ENCODE data around the gene HCK.

Gene HCK

DNA sequence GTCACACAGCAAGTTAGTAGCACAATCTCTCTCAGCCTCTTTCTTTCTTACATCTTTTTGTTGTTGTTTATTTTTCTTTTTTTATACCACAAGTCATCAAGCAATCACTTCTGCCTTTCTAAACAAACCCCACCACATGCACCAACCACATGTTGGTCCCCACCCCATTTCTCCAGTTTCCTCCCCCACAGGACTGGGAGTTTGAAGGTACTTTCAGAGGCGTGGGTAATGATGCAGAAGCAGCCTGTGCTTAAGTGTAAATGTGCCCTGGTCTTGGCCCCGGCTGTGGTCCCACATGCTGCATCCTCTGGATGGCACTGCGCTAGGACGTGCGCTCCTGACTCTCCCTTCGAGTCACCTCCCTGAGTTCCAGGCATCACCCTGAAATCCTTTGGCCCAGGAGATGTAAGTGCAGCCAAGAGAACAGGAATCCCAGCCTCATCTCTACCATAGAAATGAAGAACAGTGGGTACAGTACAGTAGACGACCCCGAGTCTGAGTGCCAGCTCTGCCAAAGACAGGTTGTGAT lies 5.7 kb downstream of the HCK start:
- H3K27me3 ChIP-seq (replicated peaks; ENCODE audit: control insufficient read depth, insufficient read depth, low read length, poor library complexity, severe bottlenecking) = peaks cover 20% of the 10 kb centered on the region
- no peak overlapping the region for H3K27ac ChIP-seq (ENCODE audit: insufficient read depth, low read length, poor library complexity, severe bottlenecking)
- H3K36me3 ChIP-seq (ENCODE audit: control insufficient read depth, insufficient read depth, low read length) = no peaks in the 10 kb centered on the region
- peaks cover 4% of the 10 kb centered on the region for H3K4me1 ChIP-seq (ENCODE audit: control insufficient read depth, insufficient read depth, low read length, poor library complexity, severe bottlenecking)
- no peaks in the 10 kb centered on the region for H3K9me3 ChIP-seq (ENCODE audit: control insufficient read depth, low read length)
- no peak for DNase-seq
- H3K4me3 ChIP-seq (ENCODE audit: insufficient read depth, low read depth, low read length, poor library complexity, severe bottlenecking) = no peak overlapping the region

DNA sequence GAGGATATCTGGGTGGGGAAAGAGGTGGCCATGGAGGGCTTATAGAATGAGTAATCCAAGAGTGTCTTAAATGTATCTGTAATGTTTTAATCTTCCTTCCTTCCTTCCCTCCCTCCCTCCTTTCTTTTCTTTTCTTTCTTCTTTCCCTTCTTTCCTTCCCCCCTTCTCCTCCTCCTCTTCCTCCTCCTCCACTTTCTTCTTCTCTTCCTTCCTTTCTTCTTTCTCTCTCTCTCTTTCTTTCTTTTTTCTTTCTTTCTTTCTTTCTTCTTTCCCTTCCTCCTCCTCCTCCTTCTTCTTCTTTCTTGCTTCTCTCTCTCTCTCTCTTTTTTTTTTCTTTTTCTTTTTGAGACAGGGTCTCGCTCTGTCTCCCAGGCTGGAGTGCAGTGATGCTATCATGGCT lies 7.1 kb downstream of the HCK start:
- H3K36me3 ChIP-seq (ENCODE audit: control insufficient read depth, insufficient read depth, low read length) = no peaks in the 10 kb centered on the region
- no peak overlapping the region for H3K4me3 ChIP-seq (ENCODE audit: insufficient read depth, low read depth, low read length, poor library complexity, severe bottlenecking)
- H3K27me3 ChIP-seq (replicated peaks; ENCODE audit: control insufficient read depth, insufficient read depth, low read length, poor library complexity, severe bottlenecking) = peaks cover 9% of the 10 kb centered on the region
- H3K27ac ChIP-seq (ENCODE audit: insufficient read depth, low read length, poor library complexity, severe bottlenecking) = no peak overlapping the region
- no peak for DNase-seq
- H3K4me1 ChIP-seq (ENCODE audit: control insufficient read depth, insufficient read depth, low read length, poor library complexity, severe bottlenecking) = no peaks in the 10 kb centered on the region
- H3K9me3 ChIP-seq (ENCODE audit: control insufficient read depth, low read length) = no peaks in the 10 kb centered on the region

DNA sequence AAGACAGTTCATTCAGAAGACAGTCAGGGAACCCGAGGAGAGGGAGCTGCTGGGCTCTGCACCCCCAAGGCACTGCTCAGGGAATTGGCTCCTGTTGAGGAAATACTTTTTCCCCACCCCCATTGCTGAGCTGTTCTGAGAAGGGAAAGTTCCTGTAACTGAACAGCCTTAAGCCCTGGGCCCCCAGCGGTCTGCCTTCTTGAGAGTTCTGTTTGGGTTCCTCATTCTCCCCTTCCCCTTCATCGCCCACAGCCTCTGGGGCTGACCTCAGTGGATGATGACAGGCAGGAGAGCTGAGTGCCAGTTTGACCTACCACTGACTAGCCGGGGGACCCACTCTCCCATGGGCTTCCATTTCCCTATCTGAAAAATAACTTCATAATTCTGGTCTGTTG lies 10.7 kb downstream of the HCK start:
- H3K4me3 ChIP-seq (ENCODE audit: insufficient read depth, low read depth, low read length, poor library complexity, severe bottlenecking) = no peak overlapping the region
- no peaks in the 10 kb centered on the region for H3K36me3 ChIP-seq (ENCODE audit: control insufficient read depth, insufficient read depth, low read length)
- no peak overlapping the region for H3K27ac ChIP-seq (ENCODE audit: insufficient read depth, low read length, poor library complexity, severe bottlenecking)
- DNase-seq = no peak
- no peaks in the 10 kb centered on the region for H3K9me3 ChIP-seq (ENCODE audit: control insufficient read depth, low read length)
- H3K4me1 ChIP-seq (ENCODE audit: control insufficient read depth, insufficient read depth, low read length, poor library complexity, severe bottlenecking) = no peaks in the 10 kb centered on the region
- H3K27me3 ChIP-seq (replicated peaks; ENCODE audit: control insufficient read depth, insufficient read depth, low read length, poor library complexity, severe bottlenecking) = peaks cover 3% of the 10 kb centered on the region

DNA sequence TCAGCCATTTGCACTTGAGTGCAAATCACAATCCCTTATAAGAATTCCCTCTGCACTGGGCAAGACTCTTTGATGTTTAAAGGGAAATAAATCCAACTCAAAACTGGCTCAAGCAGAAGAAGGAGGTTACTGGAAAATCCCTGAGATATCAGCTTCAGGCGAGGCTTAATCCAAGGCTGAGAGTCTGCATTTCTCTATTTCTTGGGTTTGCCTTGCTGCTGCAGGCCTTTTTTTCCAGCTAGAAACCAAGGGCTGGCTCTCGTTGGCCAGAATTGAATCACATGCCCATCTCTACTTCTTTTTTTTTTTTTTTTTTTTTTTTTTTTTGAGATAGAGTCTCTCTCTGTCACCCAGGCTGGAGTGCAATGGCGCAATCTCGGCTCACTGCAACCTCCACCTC lies 11.7 kb downstream of the HCK start:
- Histone ChIP-seq H3K36me3 (ENCODE audit: control insufficient read depth, insufficient read depth, low read length) (no peaks in the 10 kb centered on the region), H3K27me3 (replicated peaks; ENCODE audit: control insufficient read depth, insufficient read depth, low read length, poor library complexity, severe bottlenecking) (no peaks in the 10 kb centered on the region), H3K4me1 (ENCODE audit: control insufficient read depth, insufficient read depth, low read length, poor library complexity, severe bottlenecking) (no peaks in the 10 kb centered on the region), H3K9me3 (ENCODE audit: control insufficient read depth, low read length) (no peaks in the 10 kb centered on the region), H3K27ac (ENCODE audit: insufficient read depth, low read length, poor library complexity, severe bottlenecking) (no peak overlapping the region), H3K4me3 (ENCODE audit: insufficient read depth, low read depth, low read length, poor library complexity, severe bottlenecking) (no peak overlapping the region)
- no peak for DNase-seq

DNA sequence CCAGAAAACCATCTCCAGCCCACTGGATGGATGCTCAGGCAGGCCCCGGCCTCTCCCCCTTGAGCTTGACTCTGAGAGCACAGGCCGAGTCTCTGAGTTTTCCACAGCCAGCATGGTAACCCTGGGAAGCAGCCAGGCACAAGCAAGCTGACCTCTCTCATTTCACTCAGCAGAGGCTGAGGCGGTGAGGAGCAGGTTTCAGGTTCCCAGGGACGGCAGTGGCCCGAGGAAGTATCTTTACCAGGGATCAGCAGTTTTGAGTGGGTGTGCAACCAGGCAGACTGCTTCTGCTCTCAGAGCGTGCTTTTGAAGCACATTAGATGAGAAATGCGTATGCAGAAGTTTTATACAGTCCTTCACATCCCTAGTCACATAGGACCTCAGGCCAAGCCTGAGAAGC lies 12.6 kb downstream of the HCK start:
- H3K36me3 ChIP-seq (ENCODE audit: control insufficient read depth, insufficient read depth, low read length) = no peaks in the 10 kb centered on the region
- no peak overlapping the region for H3K4me3 ChIP-seq (ENCODE audit: insufficient read depth, low read depth, low read length, poor library complexity, severe bottlenecking)
- DNase-seq = no peak
- no peaks in the 10 kb centered on the region for H3K27me3 ChIP-seq (replicated peaks; ENCODE audit: control insufficient read depth, insufficient read depth, low read length, poor library complexity, severe bottlenecking)
- no peaks in the 10 kb centered on the region for H3K9me3 ChIP-seq (ENCODE audit: control insufficient read depth, low read length)
- no peak overlapping the region for H3K27ac ChIP-seq (ENCODE audit: insufficient read depth, low read length, poor library complexity, severe bottlenecking)
- no peaks in the 10 kb centered on the region for H3K4me1 ChIP-seq (ENCODE audit: control insufficient read depth, insufficient read depth, low read length, poor library complexity, severe bottlenecking)

DNA sequence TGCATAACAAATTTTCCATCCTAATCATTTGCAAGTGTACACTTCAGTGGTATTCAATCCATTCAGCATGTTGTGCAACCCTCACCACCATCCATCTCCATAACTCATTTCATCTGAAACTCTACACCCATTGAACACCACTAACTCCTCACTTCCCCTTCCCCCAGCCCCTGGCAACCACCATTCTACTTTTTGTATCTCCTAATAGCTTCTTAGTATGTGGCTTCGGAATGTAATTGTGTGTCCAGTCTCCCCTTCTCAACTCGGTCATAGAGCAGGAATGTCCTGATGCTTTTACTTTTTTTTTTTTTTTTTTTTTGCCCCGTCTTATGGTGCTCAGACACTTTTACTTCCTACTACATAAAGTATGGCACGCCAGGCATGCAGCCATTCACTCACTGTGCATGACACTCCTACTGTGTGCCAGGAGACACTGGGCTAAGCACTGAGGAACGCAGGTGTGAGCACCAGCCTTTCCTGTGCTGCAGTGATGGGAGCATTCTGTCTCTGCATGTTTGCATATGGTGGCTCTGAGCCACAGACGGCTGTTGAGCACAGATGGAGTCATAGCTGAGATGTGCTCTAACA lies 15.3 kb downstream of the HCK start:
- Histone ChIP-seq H3K9me3 (ENCODE audit: control insufficient read depth, low read length) (no peaks in the 10 kb centered on the region), H3K4me1 (ENCODE audit: control insufficient read depth, insufficient read depth, low read length, poor library complexity, severe bottlenecking) (no peaks in the 10 kb centered on the region), H3K36me3 (ENCODE audit: control insufficient read depth, insufficient read depth, low read length) (no peaks in the 10 kb centered on the region), H3K4me3 (ENCODE audit: insufficient read depth, low read depth, low read length, poor library complexity, severe bottlenecking) (no peak overlapping the region), H3K27me3 (replicated peaks; ENCODE audit: control insufficient read depth, insufficient read depth, low read length, poor library complexity, severe bottlenecking) (no peaks in the 10 kb centered on the region), H3K27ac (ENCODE audit: insufficient read depth, low read length, poor library complexity, severe bottlenecking) (no peak overlapping the region)
- no peak for DNase-seq

DNA sequence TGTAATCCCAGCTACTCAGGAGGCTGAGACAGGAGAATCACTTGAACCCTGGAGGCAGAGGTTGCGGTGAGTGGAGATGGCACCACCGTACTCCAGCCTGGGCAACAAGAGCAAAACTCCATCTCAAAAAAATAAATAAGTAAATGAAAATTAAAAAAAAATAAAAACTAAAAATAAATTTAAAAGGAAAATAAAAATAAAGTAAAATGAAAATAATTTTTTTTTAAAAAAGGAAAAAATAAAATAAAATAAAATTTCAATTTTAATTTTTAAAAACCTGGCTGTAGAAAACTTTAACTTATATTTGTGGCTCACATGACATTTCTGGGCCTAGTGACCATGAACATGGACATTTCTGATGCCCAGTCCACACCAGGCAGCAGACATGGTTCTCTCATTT lies 16.1 kb downstream of the HCK start:
- no peaks in the 10 kb centered on the region for H3K4me1 ChIP-seq (ENCODE audit: control insufficient read depth, insufficient read depth, low read length, poor library complexity, severe bottlenecking)
- no peak overlapping the region for H3K27ac ChIP-seq (ENCODE audit: insufficient read depth, low read length, poor library complexity, severe bottlenecking)
- H3K9me3 ChIP-seq (ENCODE audit: control insufficient read depth, low read length) = no peaks in the 10 kb centered on the region
- H3K36me3 ChIP-seq (ENCODE audit: control insufficient read depth, insufficient read depth, low read length) = no peaks in the 10 kb centered on the region
- no peak overlapping the region for H3K4me3 ChIP-seq (ENCODE audit: insufficient read depth, low read depth, low read length, poor library complexity, severe bottlenecking)
- no peak for DNase-seq
- H3K27me3 ChIP-seq (replicated peaks; ENCODE audit: control insufficient read depth, insufficient read depth, low read length, poor library complexity, severe bottlenecking) = no peaks in the 10 kb centered on the region

DNA sequence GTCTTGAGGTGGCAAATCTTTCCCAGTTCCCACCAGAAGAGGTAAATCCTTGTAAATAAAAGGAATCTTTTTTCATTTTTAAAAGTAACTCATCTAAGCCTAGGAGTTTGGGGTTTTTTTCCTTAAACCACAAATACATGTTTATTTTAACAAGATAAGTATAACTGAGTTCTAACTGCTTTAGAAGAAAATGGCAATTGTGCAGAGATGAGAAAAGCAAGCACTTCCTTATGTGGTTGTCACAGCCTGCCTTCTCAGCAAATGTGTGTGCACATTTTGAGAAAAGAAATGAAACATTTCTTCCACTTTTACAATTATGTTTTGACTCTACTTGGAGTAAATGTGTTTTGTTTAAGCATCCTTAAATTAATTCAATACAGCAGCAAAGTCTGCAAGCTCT lies 17.7 kb downstream of the HCK start:
- Histone ChIP-seq H3K4me1 (ENCODE audit: control insufficient read depth, insufficient read depth, low read length, poor library complexity, severe bottlenecking) (no peaks in the 10 kb centered on the region), H3K27ac (ENCODE audit: insufficient read depth, low read length, poor library complexity, severe bottlenecking) (no peak overlapping the region), H3K27me3 (replicated peaks; ENCODE audit: control insufficient read depth, insufficient read depth, low read length, poor library complexity, severe bottlenecking) (no peaks in the 10 kb centered on the region), H3K9me3 (ENCODE audit: control insufficient read depth, low read length) (no peaks in the 10 kb centered on the region), H3K36me3 (ENCODE audit: control insufficient read depth, insufficient read depth, low read length) (no peaks in the 10 kb centered on the region), H3K4me3 (ENCODE audit: insufficient read depth, low read depth, low read length, poor library complexity, severe bottlenecking) (no peak overlapping the region)
- DNase-seq = no peak

DNA sequence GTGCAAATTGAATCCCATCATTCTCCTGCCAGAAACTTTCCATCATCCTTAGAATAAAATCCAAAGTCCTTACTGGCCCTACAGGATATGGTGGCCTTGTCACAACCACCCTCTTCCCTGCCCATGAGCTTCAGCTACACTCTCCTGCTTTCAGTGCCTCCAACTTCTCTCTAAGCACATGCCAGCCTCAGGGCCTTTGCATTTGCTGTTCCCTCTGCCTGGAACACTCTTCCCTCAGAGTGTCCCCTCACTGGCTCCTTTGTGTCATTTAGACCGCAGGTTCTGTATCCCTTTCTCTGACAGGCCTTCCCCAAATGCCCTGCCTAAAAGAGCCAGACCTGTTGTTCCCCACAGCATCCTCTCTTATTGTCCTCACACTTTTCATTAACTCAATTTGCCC lies 18.2 kb downstream of the HCK start:
- no peaks in the 10 kb centered on the region for H3K9me3 ChIP-seq (ENCODE audit: control insufficient read depth, low read length)
- no peaks in the 10 kb centered on the region for H3K27me3 ChIP-seq (replicated peaks; ENCODE audit: control insufficient read depth, insufficient read depth, low read length, poor library complexity, severe bottlenecking)
- H3K27ac ChIP-seq (ENCODE audit: insufficient read depth, low read length, poor library complexity, severe bottlenecking) = no peak overlapping the region
- H3K4me1 ChIP-seq (ENCODE audit: control insufficient read depth, insufficient read depth, low read length, poor library complexity, severe bottlenecking) = no peaks in the 10 kb centered on the region
- DNase-seq = no peak
- H3K4me3 ChIP-seq (ENCODE audit: insufficient read depth, low read depth, low read length, poor library complexity, severe bottlenecking) = no peak overlapping the region
- no peaks in the 10 kb centered on the region for H3K36me3 ChIP-seq (ENCODE audit: control insufficient read depth, insufficient read depth, low read length)

DNA sequence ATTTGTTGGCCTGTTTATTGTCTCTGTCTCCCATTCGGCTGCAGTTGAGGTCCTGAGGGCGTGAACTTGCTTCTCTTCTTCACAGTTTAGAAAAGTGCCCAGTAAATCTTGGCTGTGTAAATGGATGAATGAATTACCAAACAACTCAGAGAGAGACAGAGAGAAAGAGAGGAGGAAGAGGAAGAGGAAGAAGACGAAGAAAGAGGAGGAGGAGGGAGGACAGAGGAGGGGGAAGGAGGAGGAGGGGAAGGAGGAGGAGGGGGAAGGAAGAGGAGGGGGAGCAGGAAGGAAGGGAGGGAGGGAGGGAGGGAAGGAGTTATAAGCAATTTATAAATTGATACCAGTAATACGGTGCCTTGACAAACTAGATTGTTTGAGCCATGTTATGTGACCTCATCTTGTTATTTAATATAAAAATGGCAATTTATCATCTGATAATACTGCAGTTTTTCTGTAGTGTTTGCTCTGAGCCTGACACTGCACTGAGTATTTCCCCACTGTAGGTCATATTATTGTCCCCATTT lies 18.7 kb downstream of the HCK start:
- Histone ChIP-seq H3K36me3 (ENCODE audit: control insufficient read depth, insufficient read depth, low read length) (no peaks in the 10 kb centered on the region), H3K9me3 (ENCODE audit: control insufficient read depth, low read length) (no peaks in the 10 kb centered on the region), H3K27ac (ENCODE audit: insufficient read depth, low read length, poor library complexity, severe bottlenecking) (no peak overlapping the region), H3K27me3 (replicated peaks; ENCODE audit: control insufficient read depth, insufficient read depth, low read length, poor library complexity, severe bottlenecking) (no peaks in the 10 kb centered on the region), H3K4me3 (ENCODE audit: insufficient read depth, low read depth, low read length, poor library complexity, severe bottlenecking) (no peak overlapping the region), H3K4me1 (ENCODE audit: control insufficient read depth, insufficient read depth, low read length, poor library complexity, severe bottlenecking) (no peaks in the 10 kb centered on the region)
- no peak for DNase-seq

All from effector memory CD4-positive, alpha-beta T cell (primary cell).